Measurements from ENCODE around the gene ATP2B3. TPM values are rescaled to one million over a fixed set of nuclear protein-coding genes. Genes with fewer than 3 reads are reported as not detected.

ATP2B3 gene
- total RNA-seq, 1 donor from 2014 or later, result 0.83 TPM

DNA sequence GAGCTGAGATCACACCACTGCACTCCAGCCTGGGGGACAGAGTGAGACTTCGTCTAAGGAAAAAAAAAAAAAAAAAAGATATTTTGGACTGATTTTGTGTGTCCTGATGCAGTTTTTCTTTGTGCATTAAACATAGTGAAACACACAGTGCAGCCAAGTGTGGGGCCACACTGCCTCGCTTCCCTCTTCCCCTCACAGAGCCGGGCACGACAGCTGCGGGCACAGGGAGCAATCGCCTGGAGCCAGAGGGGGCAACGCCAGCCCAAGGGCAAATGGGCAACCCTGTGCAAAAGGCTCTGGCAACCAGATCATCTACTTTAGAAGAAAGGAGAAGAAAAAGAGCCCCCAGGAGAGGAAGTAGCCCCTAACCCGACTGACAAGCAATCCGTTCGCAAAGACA lies 95.0 kb downstream of the ATP2B3 start:
- no peak for TF ChIP-seq CTCF (IDR thresholded peaks at IDR 0.05; ENCODE audit: unreplicated experiment)
- Mint-ChIP-seq H3K9me3 (peaks cover 21% of the 10 kb centered on the region), H3K36me3 (no peaks in the 10 kb centered on the region), H3K27ac (no peak overlapping the region), H3K27me3 (ENCODE audit: low read depth) (peaks cover 67% of the 10 kb centered on the region), H3K4me1 (peaks cover 2% of the 10 kb centered on the region), H3K4me3 (no peak overlapping the region)
- DNase-seq (ENCODE audit: low spot score in 2 of 2, unreplicated experiment in 2 of 2), result no peak

GRCh38 chrX:153614818-153615217 lies 97.4 kb downstream of the ATP2B3 start:
- Mint-ChIP-seq H3K4me3 (no peak overlapping the region), H3K9me3 (peaks cover 17% of the 10 kb centered on the region), H3K4me1 (peaks cover 2% of the 10 kb centered on the region), H3K36me3 (no peaks in the 10 kb centered on the region), H3K27ac (no peak overlapping the region), H3K27me3 (ENCODE audit: low read depth) (peaks cover 73% of the 10 kb centered on the region)
- DNase-seq (ENCODE audit: low spot score in 2 of 2, unreplicated experiment in 2 of 2), result no peak
- TF ChIP-seq CTCF (IDR thresholded peaks at IDR 0.05; ENCODE audit: unreplicated experiment), result no peak

DNA sequence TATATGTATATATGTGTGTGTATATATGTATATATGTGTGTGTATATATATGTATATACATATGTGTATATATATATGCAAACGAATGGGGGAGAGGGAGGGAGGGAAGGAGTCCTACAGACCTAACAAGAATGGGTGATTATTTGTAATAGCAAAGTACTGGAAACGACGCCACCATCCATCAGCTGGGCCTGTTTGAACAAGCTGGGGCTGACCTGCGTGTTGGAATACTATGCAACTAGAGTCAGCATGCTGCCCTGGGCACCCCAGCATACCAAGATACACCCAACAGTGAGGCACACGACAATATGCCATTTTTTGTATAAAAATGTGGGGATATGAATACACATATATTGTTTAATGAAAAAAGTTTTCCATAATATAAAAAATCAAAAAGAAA lies 103.1 kb downstream of the ATP2B3 start:
- Mint-ChIP-seq H3K4me1 (no peaks in the 10 kb centered on the region), H3K27me3 (ENCODE audit: low read depth) (peaks cover 48% of the 10 kb centered on the region), H3K27ac (no peak overlapping the region), H3K4me3 (no peak overlapping the region), H3K36me3 (no peaks in the 10 kb centered on the region), H3K9me3 (peaks cover 9% of the 10 kb centered on the region)
- no peak for TF ChIP-seq CTCF (IDR thresholded peaks at IDR 0.05; ENCODE audit: unreplicated experiment)
- DNase-seq (ENCODE audit: low spot score in 2 of 2, unreplicated experiment in 2 of 2), result no peak

- Mint-ChIP-seq H3K9me3 (peaks cover 9% of the 10 kb centered on the region), H3K4me1 (peaks cover 2% of the 10 kb centered on the region), H3K27me3 (ENCODE audit: low read depth) (peaks cover 33% of the 10 kb centered on the region), H3K27ac (no peak overlapping the region), H3K36me3 (no peaks in the 10 kb centered on the region), H3K4me3 (no peak overlapping the region)
- TF ChIP-seq CTCF (IDR thresholded peaks at IDR 0.05; ENCODE audit: unreplicated experiment), result no peak
- DNase-seq (ENCODE audit: low spot score in 2 of 2, unreplicated experiment in 2 of 2), result no peak
Measured at GRCh38 chrX:153621949-153622598, 104.6 kb downstream of the ATP2B3 start.

DNA sequence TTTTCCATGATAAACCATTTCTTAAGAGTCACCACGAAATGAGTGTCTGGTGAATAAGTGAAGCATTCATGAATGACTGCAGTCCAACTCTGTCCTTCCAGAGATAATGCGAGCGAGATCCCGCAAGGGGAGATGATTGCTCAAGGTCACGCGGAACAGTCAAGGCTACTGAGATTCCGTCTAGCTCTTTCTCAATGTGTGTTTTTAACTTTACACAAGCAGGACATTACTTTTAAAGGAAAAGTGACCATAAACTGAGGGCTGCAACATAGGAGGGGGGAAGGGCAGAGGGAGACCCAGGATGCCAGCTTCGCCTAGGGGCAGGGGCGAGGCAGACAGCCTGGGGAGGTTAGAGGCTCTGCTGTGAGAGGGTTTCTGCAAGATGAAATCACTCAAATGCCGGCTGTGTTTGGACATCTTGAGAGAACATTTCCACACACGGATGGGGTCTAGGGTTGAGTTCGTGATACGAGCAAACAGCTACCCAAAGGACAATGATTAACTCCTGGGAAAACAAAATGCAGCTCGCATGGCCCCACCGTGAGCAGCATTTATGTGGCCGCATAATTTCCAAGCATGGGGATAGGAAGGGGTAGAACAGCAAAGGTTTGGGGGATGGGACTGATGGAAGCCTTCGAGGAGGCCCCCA lies 105.3 kb downstream of the ATP2B3 start:
- H3K27ac Mint-ChIP-seq, result no peak overlapping the region

More for the DNA sequence above, 105.3 kb downstream of the ATP2B3 start:
- peaks cover 2% of the 10 kb centered on the region for H3K4me1 Mint-ChIP-seq
- DNase-seq (ENCODE audit: low spot score in 2 of 2, unreplicated experiment in 2 of 2), result no peak
- no peaks in the 10 kb centered on the region for H3K36me3 Mint-ChIP-seq
- TF ChIP-seq CTCF (IDR thresholded peaks at IDR 0.05; ENCODE audit: unreplicated experiment), result no peak
- peaks cover 9% of the 10 kb centered on the region for H3K9me3 Mint-ChIP-seq
- peaks cover 26% of the 10 kb centered on the region for H3K27me3 Mint-ChIP-seq (ENCODE audit: low read depth)
- no peak overlapping the region for H3K4me3 Mint-ChIP-seq
